ENCODE results near the gene AP1M2. TPM values are rescaled to one million over a fixed set of nuclear protein-coding genes. Genes with fewer than 3 reads are reported as not detected.
A peak's percentile ranks its signal among the peaks of the same experiment; 100 is the strongest.

AP1M2 gene
- total RNA-seq, 1 experiment from 2014 or later: 146 TPM

- peaks cover 5% of the 10 kb centered on the region; the same call in 1 of the 2 replicates for H3K27me3 Mint-ChIP-seq (ENCODE audit: low read depth)
These were observed 43.5 kb downstream of the AP1M2 start, which contains the start of gene ATG4D for GRCh38 chr19:10543420-10544241. ATG4D (plus strand) TSS chr19:10543904; CDS start chr19:10544091, 187 bp downstream.

More at GRCh38 chr19:10543420-10544241, 43.5 kb downstream of the AP1M2 start, which contains the start of gene ATG4D:
- H3K23ac ChIP-seq (ENCODE audit: insufficient read length, low read depth, low read length): no peak within 1 kb of the TSS
- no peak within 1 kb of the TSS for H2BK120ac ChIP-seq (ENCODE audit: low read depth, low read length, poor library complexity, severe bottlenecking)
- no peaks in the 10 kb centered on the region for H3K4me1 ChIP-seq (ENCODE audit: insufficient read depth, low read length)
- H3K27ac Mint-ChIP-seq: peak within 1 kb of the TSS in 2 of 3 experiments; percentile 88 to 95; a peak in 4 of 7 replicates
- no peaks in the 10 kb centered on the region for H3K9me3 ChIP-seq (ENCODE audit: control insufficient read depth, low read depth, low read length)
- no peaks in the 10 kb centered on the region for H3K23me2 ChIP-seq (ENCODE audit: insufficient read length, low read depth, low read length, poor library complexity, severe bottlenecking)
- H3K27ac ChIP-seq (ENCODE audit: insufficient read length, low read depth, low read length): no peak within 1 kb of the TSS
- H4K5ac ChIP-seq (ENCODE audit: insufficient read length, low read depth, low read length): no peak within 1 kb of the TSS
- H4K91ac ChIP-seq (ENCODE audit: insufficient read length, low read depth, low read length): no peak within 1 kb of the TSS
- no peaks in the 10 kb centered on the region for H3K79me2 ChIP-seq (ENCODE audit: insufficient read depth, low read length)
- H3K4me1 Mint-ChIP-seq: peaks cover 4 to 12% of the 10 kb centered on the region in 2 experiments
- no peak within 1 kb of the TSS for H2BK5ac ChIP-seq (ENCODE audit: insufficient read length, low read length)
- peak within 1 kb of the TSS; percentile 89 for H3K4me3 Mint-ChIP-seq
- no peak within 1 kb of the TSS for H3K18ac ChIP-seq (ENCODE audit: insufficient read length, low read depth, low read length)
- H3K14ac ChIP-seq (ENCODE audit: insufficient read depth, low read length): no peak within 1 kb of the TSS
- H3K9ac ChIP-seq (ENCODE audit: extremely low read depth, insufficient read length, low read length): peak within 1 kb of the TSS; percentile 12
- H2BK12ac ChIP-seq (ENCODE audit: insufficient read length, low read depth, low read length): no peak within 1 kb of the TSS
- H2BK15ac ChIP-seq (ENCODE audit: low read depth, low read length): no peak within 1 kb of the TSS
- H3K56ac ChIP-seq (ENCODE audit: insufficient read length, low read depth, low read length): no peak within 1 kb of the TSS
- TF ChIP-seq CTCF (conservative IDR thresholded peaks at IDR 0.05): no peak
- no CpG with 5 or more reads among the region's 79 CpGs for WGBS (ENCODE audit: extremely low coverage, insufficient read length, low lambda C conversion rate)
- DNase-seq: peak; percentile 90
- no peaks in the 10 kb centered on the region for H3K27me3 ChIP-seq (ENCODE audit: insufficient read depth, low read length)
- H3K4ac ChIP-seq (ENCODE audit: low read depth, low read length): no peak within 1 kb of the TSS
- no peaks in the 10 kb centered on the region for H4K20me1 ChIP-seq (ENCODE audit: control insufficient read depth, insufficient read depth, insufficient read length)
- no peaks in the 10 kb centered on the region for H3K9me3 Mint-ChIP-seq
- peak within 1 kb of the TSS; percentile 53 for H3K4me2 ChIP-seq (ENCODE audit: insufficient read depth, insufficient read length, low read length)
- H4K8ac ChIP-seq (replicated peaks; ENCODE audit: insufficient read length, low read depth, low read length): no peak within 1 kb of the TSS
- H3K36me3 Mint-ChIP-seq (ENCODE audit: insufficient read depth in 1 of 3, low read depth in 3 of 3): peaks cover 6 to 15% (median 14%) of the 10 kb centered on the region in 3 experiments; a peak in 6 of 7 replicates
- H2BK20ac ChIP-seq (ENCODE audit: low read depth, low read length, poor library complexity, severe bottlenecking): no peak within 1 kb of the TSS
- no peak within 1 kb of the TSS for H3T11ph ChIP-seq (ENCODE audit: low read length)
- H2AK5ac ChIP-seq (ENCODE audit: insufficient read length, low read length): no peak within 1 kb of the TSS
- no peak within 1 kb of the TSS for H2AFZ ChIP-seq (ENCODE audit: low read length)
- no peaks in the 10 kb centered on the region for H3K79me1 ChIP-seq (ENCODE audit: insufficient read depth, low read depth, low read length, poor library complexity, severe bottlenecking)

All from H9 (cell line).